Spleen (tissue), 11 donors: Measurements from ENCODE around the gene EPHB4. TPM values are rescaled to one million over a fixed set of nuclear protein-coding genes. Genes with fewer than 3 reads are reported as not detected.

Experiments used
- DNase-seq: peaks from one replicate; pipeline ENCODE4 v3.0.0-alpha.2; 2020
- H3K27ac ChIP-seq, 8 donors: fragments of 200-600 bp; sonication (generic) in 7 of 8; 1 replicate in 4 of 8; 2 replicates in 4 of 8; pipeline versions ENCODE4 v1.5.0 to v1.8.0; 2016 to 2021; ENCODE audit warnings: inconsistent platforms in 4 of 8, mild to moderate bottlenecking in 4 of 8, moderate library complexity in 1 of 8
- H3K27me3 ChIP-seq, 7 donors: fragments of 200-600 bp; sonication (generic) in 6 of 7; replicated peaks in 1 of 7; 1 replicate in 4 of 7; 2 replicates in 3 of 7; pipeline versions ENCODE4 v1.5.0 to v1.8.0; 2016 to 2021; ENCODE audit warnings: inconsistent platforms in 3 of 7, mild to moderate bottlenecking in 1 of 7
- H3K36me3 ChIP-seq, 6 donors: fragments of 200-600 bp; sonication (generic) in 5 of 6; 1 replicate in 4 of 6; 2 replicates in 2 of 6; pipeline versions ENCODE4 v1.5.0 to v1.8.0; 2016 to 2021; ENCODE audit warnings: inconsistent platforms in 2 of 6
- H3K4me1 ChIP-seq, 6 donors: fragments of 200-600 bp; sonication (generic) in 5 of 6; 1 replicate in 3 of 6; 2 replicates in 3 of 6; pipeline versions ENCODE4 v1.5.0 to v1.8.0; 2016 to 2021; ENCODE audit warnings: inconsistent platforms in 3 of 6
- H3K4me3 ChIP-seq, 8 donors: fragments of 200-600 bp; sonication (generic) in 7 of 8; 1 replicate in 4 of 8; 2 replicates in 4 of 8; pipeline versions ENCODE4 v1.5.0 to v1.8.0; 2016 to 2021; ENCODE audit warnings: inconsistent platforms in 4 of 8, mild to moderate bottlenecking in 4 of 8, moderate library complexity in 2 of 8
- H3K9me3 ChIP-seq, 8 donors: fragments of 200-600 bp; sonication (generic) in 7 of 8; 1 replicate in 4 of 8; 2 replicates in 4 of 8; pipeline versions ENCODE4 v1.5.0 to v1.8.0; 2016 to 2021; ENCODE audit warnings: inconsistent platforms in 4 of 8
- POLR2A ChIP-seq, 3 donors: fragments of 450-650 bp; IDR thresholded peaks; one replicate each; pipeline ENCODE4 v1.5.1; 2017; ENCODE audit warnings: antibody characterized with exemption in 3 of 3, mild to moderate bottlenecking in 1 of 3
- POLR2AphosphoS5 ChIP-seq, 3 donors: sonication (generic); formaldehyde crosslinking; IDR thresholded peaks; one replicate each; pipeline ENCODE4 v1.5.1; 2017; ENCODE audit warnings: antibody characterized with exemption in 3 of 3
- WGBS, 5 donors: extraction: QIAGEN DNeasy Blood & Tissue Kit in 3 of 5; methylation state at CpG; one replicate each; pipeline versions ENCODE4 v1.1.5 to v1.1.7; 2013 to 2018; 5-methylcytosine and 5-hydroxymethylcytosine counted together
- intact Hi-C: fragments of 100-400 bp; cut with DNase I; formaldehyde crosslinking; loops from one replicate; pipeline ENCODE4 v1.15.0; 2023; ENCODE audit warnings: low total_unique reads
- polyA plus RNA-seq, 3 donors: library from polyadenylated mRNA; stranded (reverse); fragments of 200-250 nt; gene quantifications; one replicate each; pipeline ENCODE4 v1.2.1, GENCODE V29; 2013
- total RNA-seq, 7 donors: library from RNA; depleted of rRNA in 3 of 7; stranded (reverse); fragments of >200 nt in 3 of 7; fragmentation: NEBNext Ultra II Directional in 4 of 7; extraction: Animal tissue kit (Norgen Biotek cat#: 25700) in 4 of 7; gene quantifications; one replicate each; pipeline versions ENCODE4 v1.1.0 to v1.2.1, GENCODE V29; 2016 to 2021
- TF ChIP-seq, protein P1 (sequence below), 11 experiments: fragments of 200-600 bp in 7 of 11; fragments of 450-650 bp in 4 of 11; sonication (generic) in 4 of 11; IDR thresholded peaks in 8 of 11; conservative IDR thresholded peaks in 3 of 11; 1 replicate in 7 of 11; 2 replicates in 4 of 11; pipeline versions ENCODE4 v1.4.0 to v1.8.0; 2016 to 2021; ENCODE audit warnings: antibody characterized with exemption in 11 of 11, inconsistent platforms in 4 of 11, mild to moderate bottlenecking in 1 of 11
- donor health status: healthy with polysubstance abuse.
- donor health status: DM: no; HTN: no; CAD: no; lungs with moderate emphysema.
- donor health status: DM: no; HTN: no; CAD: no.
- donor health status: Bipolar disorder and iron deficiency.
- donor health status: healthy.
- donor health status: DM: no; HTN: no; CAD: no.
- donor health status: DM: yes; HTN: yes; CAD: no.

Gene EPHB4
- total and polyA plus RNA-seq, 10 donors: 14.8 to 157 (median 101) TPM

GRCh38 chr7:100778061-100778621 is 49.2 kb downstream of the EPHB4 start:
- no peaks in the 10 kb centered on the region for H3K9me3 ChIP-seq
- 73 to 92% (median 84%) methylated on average over 6 of the region's 6 CpGs for WGBS, 5 donors
- no peak overlapping the region for H3K4me3 ChIP-seq
- TF ChIP-seq POLR2AphosphoS5 (IDR thresholded peaks at IDR 0.05): no peak
- TF ChIP-seq, protein P1, sequence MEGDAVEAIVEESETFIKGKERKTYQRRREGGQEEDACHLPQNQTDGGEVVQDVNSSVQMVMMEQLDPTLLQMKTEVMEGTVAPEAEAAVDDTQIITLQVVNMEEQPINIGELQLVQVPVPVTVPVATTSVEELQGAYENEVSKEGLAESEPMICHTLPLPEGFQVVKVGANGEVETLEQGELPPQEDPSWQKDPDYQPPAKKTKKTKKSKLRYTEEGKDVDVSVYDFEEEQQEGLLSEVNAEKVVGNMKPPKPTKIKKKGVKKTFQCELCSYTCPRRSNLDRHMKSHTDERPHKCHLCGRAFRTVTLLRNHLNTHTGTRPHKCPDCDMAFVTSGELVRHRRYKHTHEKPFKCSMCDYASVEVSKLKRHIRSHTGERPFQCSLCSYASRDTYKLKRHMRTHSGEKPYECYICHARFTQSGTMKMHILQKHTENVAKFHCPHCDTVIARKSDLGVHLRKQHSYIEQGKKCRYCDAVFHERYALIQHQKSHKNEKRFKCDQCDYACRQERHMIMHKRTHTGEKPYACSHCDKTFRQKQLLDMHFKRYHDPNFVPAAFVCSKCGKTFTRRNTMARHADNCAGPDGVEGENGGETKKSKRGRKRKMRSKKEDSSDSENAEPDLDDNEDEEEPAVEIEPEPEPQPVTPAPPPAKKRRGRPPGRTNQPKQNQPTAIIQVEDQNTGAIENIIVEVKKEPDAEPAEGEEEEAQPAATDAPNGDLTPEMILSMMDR (IDR thresholded peaks at IDR 0.05 in 8 of 11, conservative IDR thresholded peaks at IDR 0.05 in 3 of 11): no peak
- TF ChIP-seq POLR2A (IDR thresholded peaks at IDR 0.05): no peak
- DNase-seq: no peak
- H3K36me3 ChIP-seq: no peaks in the 10 kb centered on the region
- no peaks in the 10 kb centered on the region for H3K4me1 ChIP-seq
- intact Hi-C loops: no loop called here
- peaks cover 0 to 38% (median 0%) of the 10 kb centered on the region in 7 donors for H3K27me3 ChIP-seq
- H3K27ac ChIP-seq: no peak overlapping the region

DNA sequence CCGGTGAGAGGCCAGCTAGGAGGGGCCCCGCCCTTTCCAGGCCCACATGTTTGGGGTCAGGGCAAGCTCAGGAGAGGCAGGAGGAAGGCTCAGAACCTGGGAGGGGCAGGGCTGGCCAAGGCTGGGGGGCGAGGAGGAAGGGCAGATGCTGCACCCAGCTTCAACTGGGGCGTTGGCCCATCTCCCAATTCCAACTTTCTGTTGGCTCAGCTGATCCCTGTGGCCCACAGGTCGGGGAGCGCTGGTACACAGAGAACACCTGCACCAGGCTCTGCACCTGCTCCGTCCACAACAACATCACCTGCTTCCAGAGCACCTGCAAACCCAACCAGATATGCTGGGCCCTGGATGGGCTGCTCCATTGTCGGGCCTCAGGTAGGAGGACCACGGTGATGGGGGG is 53.8 kb downstream of the EPHB4 start:
- intact Hi-C loops: no loop called here
- WGBS, 5 donors: 79 to 89% (median 83%) methylated on average over 7 to 9 of the region's 9 CpGs
- H3K36me3 ChIP-seq: no peaks in the 10 kb centered on the region
- no peaks in the 10 kb centered on the region for H3K4me1 ChIP-seq
- H3K27me3 ChIP-seq: peaks cover 0 to 32% (median 0%) of the 10 kb centered on the region in 7 donors
- H3K27ac ChIP-seq: no peak overlapping the region
- TF ChIP-seq POLR2AphosphoS5 (IDR thresholded peaks at IDR 0.05) (no peak), POLR2A (IDR thresholded peaks at IDR 0.05) (no peak)
- TF ChIP-seq, protein P1 (IDR thresholded peaks at IDR 0.05 in 8 of 11, conservative IDR thresholded peaks at IDR 0.05 in 3 of 11): no peak
- no peak overlapping the region for H3K4me3 ChIP-seq
- DNase-seq: no peak
- H3K9me3 ChIP-seq: no peaks in the 10 kb centered on the region

DNA sequence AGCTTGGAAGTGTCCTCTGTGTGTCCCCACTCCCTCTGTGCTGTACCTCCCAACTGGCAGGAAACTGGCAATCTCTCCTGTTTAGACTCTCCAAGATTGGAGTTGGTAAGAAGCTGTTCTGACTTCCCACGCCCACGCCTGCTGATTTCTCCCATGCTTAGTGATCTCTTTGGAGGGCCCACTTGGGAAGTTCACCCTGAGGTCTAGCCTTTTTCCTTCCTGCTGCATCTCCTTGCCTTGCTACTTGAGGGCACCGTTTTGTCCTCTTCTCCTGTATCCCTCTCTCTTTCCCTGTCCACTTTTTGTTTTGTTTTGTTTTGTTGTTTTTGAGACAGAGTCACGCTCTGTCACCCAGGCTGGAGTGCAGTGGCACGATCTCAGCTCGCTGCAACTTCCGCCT is 58.5 kb downstream of the EPHB4 start:
- intact Hi-C loops: no loop called here
- 77 to 91% (median 82%) methylated on average over 7 of the region's 7 CpGs for WGBS, 5 donors

DNA sequence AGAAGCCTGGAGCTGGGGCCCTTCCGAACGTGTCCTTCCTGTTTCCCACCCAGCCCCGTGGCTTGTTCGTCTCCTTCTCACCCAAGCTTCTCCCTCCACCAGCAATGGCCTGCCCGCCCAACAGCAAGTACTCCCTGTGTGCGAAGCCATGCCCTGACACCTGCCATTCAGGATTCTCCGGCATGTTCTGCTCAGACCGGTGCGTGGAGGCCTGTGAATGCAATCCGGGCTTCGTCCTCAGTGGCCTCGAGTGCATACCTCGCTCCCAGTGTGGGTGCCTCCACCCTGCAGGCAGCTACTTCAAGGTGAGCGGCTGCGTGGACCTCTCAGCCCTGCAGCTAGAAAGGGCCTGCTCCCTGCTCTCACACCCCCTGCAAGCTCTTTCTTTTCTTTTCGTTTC is 62.1 kb downstream of the EPHB4 start:
- TF ChIP-seq POLR2A (IDR thresholded peaks at IDR 0.05): no peak
- TF ChIP-seq, protein P1 (IDR thresholded peaks at IDR 0.05 in 8 of 11, conservative IDR thresholded peaks at IDR 0.05 in 3 of 11): no peak
- DNase-seq: no peak
- Histone ChIP-seq H3K4me1 (no peaks in the 10 kb centered on the region), H3K36me3 (no peaks in the 10 kb centered on the region), H3K9me3 (no peaks in the 10 kb centered on the region), H3K27ac (no peak overlapping the region), H3K27me3 (peaks cover 0 to 17% (median 0%) of the 10 kb centered on the region in 7 donors), H3K4me3 (no peak overlapping the region)
- intact Hi-C loops: no loop called here
- WGBS, 5 donors: 73 to 81% (median 78%) methylated on average over 16 of the region's 16 CpGs

More for the DNA sequence above, 58.5 kb downstream of the EPHB4 start:
- no peak for DNase-seq
- no peaks in the 10 kb centered on the region for H3K9me3 ChIP-seq
- no peak overlapping the region for H3K27ac ChIP-seq
- H3K4me3 ChIP-seq: no peak overlapping the region
- H3K27me3 ChIP-seq: peaks cover 0 to 23% (median 0%) of the 10 kb centered on the region in 7 donors
- TF ChIP-seq POLR2AphosphoS5 (IDR thresholded peaks at IDR 0.05): no peak
- TF ChIP-seq POLR2A (IDR thresholded peaks at IDR 0.05): no peak
- TF ChIP-seq, protein P1 (IDR thresholded peaks at IDR 0.05 in 8 of 11, conservative IDR thresholded peaks at IDR 0.05 in 3 of 11): no peak
- H3K36me3 ChIP-seq: no peaks in the 10 kb centered on the region
- H3K4me1 ChIP-seq: no peaks in the 10 kb centered on the region
